GM12874 (cell line): Measurements from ENCODE around the gene IGSF21.

Experiments used
- TF ChIP-seq, protein P1 (sequence below): IDR thresholded peaks from 2 replicates; pipeline ENCODE4 v1.5.1; 2011; ENCODE audit warnings: low read depth, mild to moderate bottlenecking, control low read depth, low read length, moderate library complexity; ENCODE audit not compliant: insufficient read depth

IGSF21 gene

DNA sequence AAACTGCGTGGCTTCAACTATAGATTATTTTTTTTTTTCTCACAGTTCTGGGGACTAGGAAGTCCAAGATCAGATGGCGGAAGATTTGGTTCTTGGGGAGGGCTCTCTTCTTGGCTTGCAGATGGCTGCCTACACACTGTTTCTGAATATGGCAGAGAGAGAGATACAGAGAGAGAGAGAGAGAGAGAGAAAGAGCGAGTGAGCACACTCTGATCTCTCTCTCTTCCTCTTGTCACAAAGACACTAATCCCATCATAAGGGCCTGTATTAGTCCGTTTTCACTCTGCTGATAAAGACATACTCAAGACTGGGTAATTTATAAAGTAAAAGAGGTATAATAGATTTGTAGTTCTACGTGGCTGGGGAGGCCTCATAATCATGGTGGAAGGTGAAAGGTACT is 79.5 kb downstream of the IGSF21 start:
- TF ChIP-seq, protein P1, sequence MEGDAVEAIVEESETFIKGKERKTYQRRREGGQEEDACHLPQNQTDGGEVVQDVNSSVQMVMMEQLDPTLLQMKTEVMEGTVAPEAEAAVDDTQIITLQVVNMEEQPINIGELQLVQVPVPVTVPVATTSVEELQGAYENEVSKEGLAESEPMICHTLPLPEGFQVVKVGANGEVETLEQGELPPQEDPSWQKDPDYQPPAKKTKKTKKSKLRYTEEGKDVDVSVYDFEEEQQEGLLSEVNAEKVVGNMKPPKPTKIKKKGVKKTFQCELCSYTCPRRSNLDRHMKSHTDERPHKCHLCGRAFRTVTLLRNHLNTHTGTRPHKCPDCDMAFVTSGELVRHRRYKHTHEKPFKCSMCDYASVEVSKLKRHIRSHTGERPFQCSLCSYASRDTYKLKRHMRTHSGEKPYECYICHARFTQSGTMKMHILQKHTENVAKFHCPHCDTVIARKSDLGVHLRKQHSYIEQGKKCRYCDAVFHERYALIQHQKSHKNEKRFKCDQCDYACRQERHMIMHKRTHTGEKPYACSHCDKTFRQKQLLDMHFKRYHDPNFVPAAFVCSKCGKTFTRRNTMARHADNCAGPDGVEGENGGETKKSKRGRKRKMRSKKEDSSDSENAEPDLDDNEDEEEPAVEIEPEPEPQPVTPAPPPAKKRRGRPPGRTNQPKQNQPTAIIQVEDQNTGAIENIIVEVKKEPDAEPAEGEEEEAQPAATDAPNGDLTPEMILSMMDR, result no peak

DNA sequence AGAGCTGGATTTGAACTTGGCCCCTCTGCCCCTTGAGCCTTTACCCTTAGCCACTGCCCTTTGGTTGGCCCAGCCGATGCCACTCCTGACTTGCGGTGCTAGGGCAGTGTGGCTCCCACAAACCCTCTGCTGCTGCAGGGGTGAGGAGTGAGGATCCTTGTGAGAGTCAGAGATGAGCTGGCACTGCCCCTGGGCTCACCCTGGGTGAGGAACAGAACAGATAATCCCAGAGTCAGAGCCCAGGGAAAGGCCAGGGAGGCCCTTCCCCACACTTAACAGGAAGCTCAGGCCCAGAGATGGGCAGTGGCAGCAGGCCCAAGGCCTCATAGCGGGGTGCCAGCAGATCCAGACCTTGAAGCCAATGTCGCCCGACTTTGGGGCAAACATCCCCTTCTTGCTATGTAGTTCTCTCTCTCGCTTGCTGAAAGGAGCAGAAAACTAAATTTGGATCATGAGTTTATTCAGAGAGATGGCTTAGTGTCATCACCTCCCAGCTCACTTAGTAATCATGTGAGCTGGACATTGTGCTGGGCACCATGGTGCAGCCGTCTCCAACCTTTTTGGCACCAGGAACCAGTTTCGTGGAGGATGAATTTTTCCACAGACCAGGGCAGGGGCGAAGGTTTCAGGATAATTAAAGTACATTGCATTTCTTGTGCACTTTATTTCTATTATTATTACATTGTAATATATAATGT is 81.4 kb downstream of the IGSF21 start:
- TF ChIP-seq, protein P1, result no peak

DNA sequence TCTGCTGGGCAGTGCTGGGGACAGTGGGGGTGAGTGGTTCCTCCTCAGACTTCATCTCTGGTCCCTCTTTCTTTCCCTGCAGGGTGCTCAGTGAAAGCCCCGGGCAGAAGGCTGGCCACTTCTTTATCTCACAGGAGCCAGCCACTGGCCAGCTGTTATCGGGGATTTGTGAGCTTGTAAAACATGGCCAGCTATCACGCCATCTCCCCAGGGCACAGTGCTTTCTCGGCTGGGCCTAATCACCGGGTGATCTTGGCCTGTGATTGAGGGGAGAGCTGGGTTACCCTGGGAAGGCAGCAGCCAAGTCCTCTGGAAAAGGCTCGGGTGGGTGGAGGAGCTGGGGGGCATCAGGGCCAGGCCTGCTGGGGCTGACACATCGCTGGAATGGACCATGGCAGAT is 83.0 kb downstream of the IGSF21 start:
- TF ChIP-seq, protein P1, result no peak

DNA sequence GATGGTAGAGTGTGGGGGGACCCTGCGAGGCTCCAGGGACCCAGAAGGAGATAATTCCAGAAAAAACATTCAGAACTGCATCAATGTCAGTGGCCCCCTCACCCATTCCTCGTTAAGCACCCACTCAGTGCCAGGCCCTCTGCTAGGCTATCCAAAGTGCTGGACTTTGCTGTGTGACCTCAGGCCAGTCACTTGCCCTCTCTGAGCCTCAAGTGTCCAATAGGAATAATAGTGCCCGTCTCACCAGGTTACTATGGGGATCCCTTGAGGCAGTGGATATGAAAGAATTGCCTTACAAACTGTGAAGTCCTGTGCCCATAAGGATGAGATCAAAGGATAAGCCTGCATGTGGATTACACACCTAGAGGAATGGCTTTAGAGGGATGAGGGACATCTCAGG is 83.4 kb downstream of the IGSF21 start:
- TF ChIP-seq, protein P1, result no peak

DNA sequence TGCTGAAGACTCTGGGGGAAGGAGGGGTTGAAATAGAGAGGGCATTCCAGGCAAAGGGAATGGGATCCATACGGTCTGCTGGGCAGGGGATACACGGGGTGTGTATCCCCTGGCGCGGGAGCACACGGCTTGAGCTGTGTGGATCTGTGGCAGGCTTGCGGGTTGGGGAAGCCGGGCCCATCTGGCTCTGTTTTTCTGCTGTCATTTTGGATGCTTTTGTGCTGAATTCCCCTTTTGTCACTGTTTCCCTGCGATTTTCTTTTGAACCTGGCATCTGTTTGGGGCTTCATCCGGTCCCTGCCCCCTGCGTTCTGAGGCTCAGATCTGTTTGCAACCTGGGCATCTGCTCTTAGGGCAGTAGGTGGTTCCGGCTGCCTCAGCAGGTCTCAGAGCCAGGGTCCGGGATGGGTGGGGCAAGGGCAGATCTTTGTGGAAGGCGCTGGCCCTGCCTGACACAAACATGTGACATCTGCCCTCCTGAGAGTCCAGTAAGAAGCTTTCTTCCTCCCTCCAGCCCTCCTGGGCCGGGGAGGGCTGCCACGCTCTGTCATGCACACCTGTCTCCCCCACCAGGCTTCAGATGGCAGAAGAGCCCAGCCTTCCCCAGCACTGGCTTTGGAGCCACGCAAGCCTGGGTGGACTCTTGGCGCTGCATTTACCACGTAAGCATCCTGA is 84.0 kb downstream of the IGSF21 start:
- TF ChIP-seq, protein P1, result no peak

DNA sequence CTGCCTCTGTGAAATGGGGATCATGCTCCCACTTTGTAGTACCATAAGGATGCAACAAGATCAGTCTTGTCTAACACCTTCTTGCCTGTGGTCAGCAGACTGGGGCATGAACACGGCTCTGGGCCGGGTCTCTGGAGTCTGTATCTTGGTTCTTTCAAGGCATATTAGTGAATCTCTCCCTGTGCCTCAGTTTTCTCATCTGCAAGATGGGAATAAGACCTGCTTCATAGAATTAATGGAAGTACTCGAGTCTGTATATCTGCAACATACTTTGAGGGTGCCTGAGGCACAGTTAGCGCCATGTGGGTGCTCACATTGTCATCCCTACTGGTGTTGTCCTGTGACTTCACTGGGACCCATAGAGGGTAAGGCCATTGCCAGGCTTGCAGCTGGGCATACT is 84.6 kb downstream of the IGSF21 start:
- TF ChIP-seq, protein P1, result no peak

DNA sequence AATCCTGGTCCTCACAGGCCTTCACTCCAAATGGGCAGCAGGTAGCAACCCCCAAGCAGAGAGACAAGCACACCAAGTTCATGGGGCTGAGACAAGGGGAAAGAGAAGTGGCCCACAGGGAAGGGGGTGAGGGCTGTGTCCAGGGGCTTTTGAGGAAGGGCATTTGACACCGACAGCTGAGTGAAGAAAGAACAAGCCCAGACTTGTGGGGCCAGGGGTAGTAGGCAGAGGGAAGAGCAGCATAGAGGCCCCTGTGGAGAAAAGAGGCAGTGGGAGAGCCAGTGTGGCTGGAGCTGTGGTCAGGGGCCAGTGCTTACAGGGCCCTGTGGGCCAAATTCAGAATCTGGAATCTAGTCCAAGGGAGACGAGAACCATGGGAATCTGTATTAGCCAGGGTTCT is 85.4 kb downstream of the IGSF21 start:
- TF ChIP-seq, protein P1, result no peak
